RWPE2 (cell line): ENCODE results near the gene ERMAP.

ENCODE experiments used
- ATAC-seq: fragments of 200-7000 bp; cut with Tn5 transposase; 3 replicates; pipeline ENCODE4 v1.9.1; 2021; ENCODE audit warnings: low read depth
- DNase-seq: peaks from one replicate; pipeline ENCODE4 v3.0.0-alpha.2; 2020; ENCODE audit warnings: low spot score
- H3K27ac ChIP-seq: fragments of 450-650 bp; 2 replicates; pipeline ENCODE4 v1.5.1; 2017; ENCODE audit warnings: mild to moderate bottlenecking; ENCODE audit not compliant: poor library complexity, severe bottlenecking
- H3K27me3 ChIP-seq: fragments of 250-450 bp; sonication (Bioruptor Pico); 2 replicates; pipeline ENCODE4 v1.5.1; 2021; ENCODE audit warnings: mild to moderate bottlenecking, moderate library complexity; ENCODE audit not compliant: insufficient read depth, poor library complexity, severe bottlenecking
- H3K36me3 ChIP-seq: fragments of 250-450 bp; sonication (Bioruptor Pico); 2 replicates; pipeline ENCODE4 v1.5.1; 2020; ENCODE audit warnings: low read depth, mild to moderate bottlenecking, moderate library complexity
- H3K4me1 ChIP-seq: fragments of 250-450 bp; sonication (Bioruptor Pico); 2 replicates; pipeline ENCODE4 v1.5.1; 2021; ENCODE audit warnings: mild to moderate bottlenecking, moderate library complexity; ENCODE audit not compliant: insufficient read depth, poor library complexity, severe bottlenecking
- H3K4me3 ChIP-seq: fragments of 250-450 bp; sonication (Bioruptor Pico); 2 replicates; pipeline ENCODE4 v1.5.1; 2021; ENCODE audit warnings: mild to moderate bottlenecking, moderate library complexity; ENCODE audit not compliant: severe bottlenecking
- H3K9me3 ChIP-seq: fragments of 250-450 bp; sonication (Bioruptor Pico); 2 replicates; pipeline ENCODE4 v1.5.1; 2021; ENCODE audit warnings: mild to moderate bottlenecking, moderate library complexity; ENCODE audit not compliant: severe bottlenecking
- TF ChIP-seq, protein P1 (sequence below): fragments of 450-650 bp; IDR thresholded peaks from one replicate; pipeline ENCODE4 v1.5.1; 2017; ENCODE audit warnings: mild to moderate bottlenecking, moderate library complexity; ENCODE audit not compliant: poor library complexity, severe bottlenecking

The ERMAP gene

DNA sequence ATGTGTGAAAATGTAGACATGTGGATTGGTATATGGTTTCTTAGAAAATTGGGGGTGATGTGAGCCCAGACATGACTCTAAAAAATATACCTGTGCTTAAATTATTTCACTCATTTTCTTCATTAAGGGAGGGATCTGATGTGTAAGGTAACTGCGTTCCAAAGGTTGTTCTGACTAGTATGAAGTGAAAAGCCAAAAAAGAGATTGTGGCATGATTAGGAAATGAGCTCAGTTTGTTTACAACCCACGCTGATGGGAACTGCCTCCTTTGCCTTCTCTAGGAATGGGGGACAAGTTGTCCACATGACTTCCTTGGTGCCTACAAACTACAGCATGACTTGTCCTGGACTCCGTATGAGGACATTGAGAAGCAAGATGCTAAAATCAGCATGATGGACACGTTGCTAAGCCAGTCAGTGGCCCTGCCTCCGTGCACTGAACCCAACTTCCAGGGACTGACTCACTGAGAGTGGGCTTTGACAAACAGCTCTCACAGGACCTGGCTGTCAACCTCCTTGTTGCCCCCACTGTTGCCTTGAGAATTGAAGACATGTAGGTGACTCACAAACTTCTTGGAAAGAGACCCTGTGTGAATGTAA, 41.9 kb upstream of the ERMAP start:
- ATAC-seq (no peak), DNase-seq (no peak)
- H3K36me3 ChIP-seq = peaks cover 36% of the 10 kb centered on the region
- H3K27me3 ChIP-seq = no peaks in the 10 kb centered on the region
- H3K9me3 ChIP-seq = no peaks in the 10 kb centered on the region
- no peak overlapping the region for H3K27ac ChIP-seq
- TF ChIP-seq, protein P1, sequence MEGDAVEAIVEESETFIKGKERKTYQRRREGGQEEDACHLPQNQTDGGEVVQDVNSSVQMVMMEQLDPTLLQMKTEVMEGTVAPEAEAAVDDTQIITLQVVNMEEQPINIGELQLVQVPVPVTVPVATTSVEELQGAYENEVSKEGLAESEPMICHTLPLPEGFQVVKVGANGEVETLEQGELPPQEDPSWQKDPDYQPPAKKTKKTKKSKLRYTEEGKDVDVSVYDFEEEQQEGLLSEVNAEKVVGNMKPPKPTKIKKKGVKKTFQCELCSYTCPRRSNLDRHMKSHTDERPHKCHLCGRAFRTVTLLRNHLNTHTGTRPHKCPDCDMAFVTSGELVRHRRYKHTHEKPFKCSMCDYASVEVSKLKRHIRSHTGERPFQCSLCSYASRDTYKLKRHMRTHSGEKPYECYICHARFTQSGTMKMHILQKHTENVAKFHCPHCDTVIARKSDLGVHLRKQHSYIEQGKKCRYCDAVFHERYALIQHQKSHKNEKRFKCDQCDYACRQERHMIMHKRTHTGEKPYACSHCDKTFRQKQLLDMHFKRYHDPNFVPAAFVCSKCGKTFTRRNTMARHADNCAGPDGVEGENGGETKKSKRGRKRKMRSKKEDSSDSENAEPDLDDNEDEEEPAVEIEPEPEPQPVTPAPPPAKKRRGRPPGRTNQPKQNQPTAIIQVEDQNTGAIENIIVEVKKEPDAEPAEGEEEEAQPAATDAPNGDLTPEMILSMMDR = no peak
- no peak overlapping the region for H3K4me3 ChIP-seq
- no peaks in the 10 kb centered on the region for H3K4me1 ChIP-seq

DNA sequence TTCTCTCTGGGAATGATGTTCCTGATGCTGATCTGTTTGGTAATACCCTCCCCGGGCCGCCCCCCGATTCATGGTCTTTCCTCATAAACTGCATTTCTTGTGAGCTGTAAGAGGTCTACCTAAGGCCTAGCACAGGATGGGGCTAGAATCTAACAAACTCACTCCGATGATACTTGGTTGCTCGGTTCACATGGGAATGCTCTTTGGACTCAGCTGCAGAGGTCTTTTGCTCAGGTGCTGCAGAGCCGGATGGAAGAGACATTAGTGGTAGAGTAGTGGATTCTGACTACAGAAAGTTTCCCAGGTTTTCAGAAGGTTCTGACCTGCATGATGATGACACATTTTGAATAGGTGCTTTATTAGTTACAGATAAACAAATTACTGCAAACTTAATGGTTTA, 40.4 kb upstream of the ERMAP start:
- peaks cover 29% of the 10 kb centered on the region for H3K36me3 ChIP-seq
- no peak overlapping the region for H3K27ac ChIP-seq
- no peaks in the 10 kb centered on the region for H3K9me3 ChIP-seq
- no peaks in the 10 kb centered on the region for H3K27me3 ChIP-seq
- TF ChIP-seq, protein P1 = no peak
- H3K4me1 ChIP-seq = no peaks in the 10 kb centered on the region
- DNase-seq = no peak
- H3K4me3 ChIP-seq = no peak overlapping the region
- ATAC-seq = no peak

DNA sequence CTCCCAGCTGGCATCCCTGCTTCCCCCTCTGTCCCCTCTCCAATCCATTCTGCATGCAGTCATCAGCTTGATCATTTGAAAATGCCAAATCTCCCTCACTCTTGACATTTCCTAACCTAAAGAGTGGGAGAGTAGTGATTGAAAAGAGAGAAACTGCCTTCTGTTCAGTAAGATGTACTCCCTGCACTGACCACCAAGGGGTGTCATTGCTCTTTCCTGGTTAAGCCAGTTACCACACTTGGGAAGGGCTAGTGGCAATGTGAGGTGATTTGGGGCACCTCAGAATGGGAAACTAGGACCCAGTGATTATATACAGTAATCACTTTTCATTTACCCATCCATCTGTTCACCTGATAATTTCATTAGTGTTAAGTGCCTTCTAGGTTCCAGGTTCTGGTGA, 39.1 kb upstream of the ERMAP start:
- no peaks in the 10 kb centered on the region for H3K4me1 ChIP-seq
- ATAC-seq = peak; percentile 44; the same call in 1 of the 3 replicates
- H3K9me3 ChIP-seq = no peaks in the 10 kb centered on the region
- no peak overlapping the region for H3K27ac ChIP-seq
- no peak for DNase-seq
- H3K27me3 ChIP-seq = no peaks in the 10 kb centered on the region
- no peak overlapping the region for H3K4me3 ChIP-seq
- peaks cover 31% of the 10 kb centered on the region for H3K36me3 ChIP-seq
- TF ChIP-seq, protein P1 = peak; percentile 56

DNA sequence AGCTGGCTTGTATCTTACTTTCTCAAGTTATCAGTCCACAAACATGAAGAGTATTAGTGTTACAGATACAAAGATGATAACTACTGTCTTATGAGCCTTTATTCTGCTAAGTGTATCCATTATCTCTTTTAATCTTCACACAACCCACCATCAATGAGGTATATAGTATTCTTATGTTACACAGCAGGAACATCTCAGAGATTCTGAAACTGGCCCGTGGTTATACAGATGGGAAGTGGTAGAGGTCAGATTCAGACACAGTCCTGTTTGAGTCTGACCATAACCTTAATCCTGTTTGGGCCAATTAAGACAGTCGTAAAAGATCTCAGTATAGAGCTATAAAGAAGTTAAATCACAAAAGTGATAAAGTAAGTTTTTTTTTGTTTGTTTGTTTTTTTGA, 37.2 kb upstream of the ERMAP start:
- Histone ChIP-seq H3K27me3 (no peaks in the 10 kb centered on the region), H3K9me3 (no peaks in the 10 kb centered on the region), H3K27ac (no peak overlapping the region), H3K4me1 (no peaks in the 10 kb centered on the region), H3K4me3 (no peak overlapping the region), H3K36me3 (peaks cover 21% of the 10 kb centered on the region)
- TF ChIP-seq, protein P1 = no peak
- DNase-seq (no peak), ATAC-seq (no peak)

DNA sequence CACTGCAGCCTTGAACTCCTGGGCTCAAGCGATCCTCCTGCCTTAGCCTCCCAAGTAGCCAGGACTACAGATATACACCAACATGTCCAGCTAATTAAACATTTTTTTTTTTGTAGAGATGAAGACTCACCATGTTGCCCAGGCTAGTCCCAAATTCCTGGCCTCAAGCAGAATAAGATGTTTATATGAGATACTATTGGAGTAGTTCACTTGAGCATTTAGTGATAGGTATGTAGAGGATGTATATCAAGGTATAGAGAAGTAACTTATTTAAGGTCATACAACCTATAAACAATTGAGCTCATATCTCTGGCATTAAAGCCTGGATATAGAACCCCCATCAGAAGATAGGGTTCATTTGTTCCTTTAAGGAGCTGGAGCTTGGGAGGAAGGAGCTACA, 36.7 kb upstream of the ERMAP start:
- DNase-seq (no peak), ATAC-seq (no peak)
- Histone ChIP-seq H3K4me1 (no peaks in the 10 kb centered on the region), H3K9me3 (no peaks in the 10 kb centered on the region), H3K27ac (no peak overlapping the region), H3K36me3 (peaks cover 17% of the 10 kb centered on the region), H3K27me3 (no peaks in the 10 kb centered on the region), H3K4me3 (no peak overlapping the region)
- TF ChIP-seq, protein P1 = no peak
